CD1c-positive myeloid dendritic cell (primary cell): ENCODE results near the gene HTR3A.

ENCODE experiments used
- DNase-seq: peaks from one replicate; pipeline ENCODE4 v3.0.0-alpha.2; 2016; ENCODE audit errors: extremely low spot score

The HTR3A gene

DNA sequence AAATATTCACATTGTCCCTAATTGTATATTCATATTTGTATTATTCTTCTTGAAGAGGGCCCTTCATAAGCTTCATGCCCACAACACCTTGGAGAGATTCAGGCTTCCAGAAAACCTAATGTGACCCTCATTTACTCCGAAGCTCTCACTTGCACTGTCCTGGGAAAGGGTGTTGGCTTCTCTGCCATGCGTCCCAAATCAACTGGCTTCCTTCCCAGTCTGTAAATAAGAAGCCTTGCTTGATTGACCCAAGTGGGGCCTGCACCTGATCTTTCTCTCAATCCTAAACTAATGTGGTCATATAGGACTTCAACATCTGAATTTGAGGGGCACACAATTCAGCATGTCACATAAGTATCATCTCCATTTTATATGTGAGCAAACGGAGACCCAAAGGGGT is 44.1 kb downstream of the HTR3A start:
- DNase-seq = no peak

GRCh38 chr11:114019574-114019973 is 44.7 kb downstream of the HTR3A start:
- no peak for DNase-seq

DNA sequence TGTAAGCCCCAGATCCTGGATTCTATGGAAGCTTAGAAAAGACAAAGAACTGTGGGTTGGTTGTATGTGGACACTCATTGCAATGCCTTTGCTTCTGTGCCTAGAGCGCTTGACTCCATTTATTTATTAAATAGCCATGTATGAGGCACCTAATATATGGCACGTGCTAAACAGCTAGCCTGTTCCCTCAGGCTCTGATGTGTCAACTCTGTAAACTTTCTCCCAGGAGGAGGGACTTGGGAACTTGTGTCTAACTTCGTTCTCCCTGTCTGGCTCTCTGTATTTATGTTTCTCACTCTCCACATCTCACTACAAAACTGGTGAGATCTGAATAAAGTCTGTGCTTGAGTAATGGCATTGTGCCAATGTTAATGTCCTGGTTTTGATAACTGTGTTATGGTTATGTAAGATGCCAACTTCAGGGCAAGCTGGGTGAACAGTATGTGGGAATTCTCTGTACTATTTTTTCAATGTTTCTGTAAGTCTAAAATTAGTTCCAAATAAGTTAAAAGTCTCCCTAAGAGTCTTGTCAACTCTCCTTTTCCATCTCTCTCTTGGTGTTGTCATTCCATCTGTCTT is 50.5 kb downstream of the HTR3A start:
- DNase-seq = no peak

DNA sequence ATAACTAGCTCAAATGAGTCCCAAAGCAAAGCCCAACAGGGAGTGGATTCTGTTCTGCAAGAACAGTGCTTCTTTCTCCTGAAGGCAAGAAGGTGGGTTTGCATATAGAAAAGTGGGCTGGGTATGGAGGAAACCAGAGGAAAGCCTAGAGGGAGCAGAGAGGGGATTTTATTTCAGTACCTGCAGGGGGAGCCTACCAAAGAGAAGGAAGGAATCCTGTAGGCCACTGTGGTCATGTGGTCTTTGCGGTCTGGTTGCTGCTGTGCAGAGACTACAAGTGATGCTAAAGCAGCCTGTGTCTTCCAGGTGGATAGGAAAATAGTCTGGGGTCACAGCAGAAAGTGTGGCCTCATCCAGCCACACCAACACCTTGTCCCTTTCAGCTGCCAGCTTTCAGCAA is 51.4 kb downstream of the HTR3A start:
- no peak for DNase-seq

- no peak for DNase-seq
Measured at GRCh38 chr11:114027391-114027790, 52.5 kb downstream of the HTR3A start.

DNA sequence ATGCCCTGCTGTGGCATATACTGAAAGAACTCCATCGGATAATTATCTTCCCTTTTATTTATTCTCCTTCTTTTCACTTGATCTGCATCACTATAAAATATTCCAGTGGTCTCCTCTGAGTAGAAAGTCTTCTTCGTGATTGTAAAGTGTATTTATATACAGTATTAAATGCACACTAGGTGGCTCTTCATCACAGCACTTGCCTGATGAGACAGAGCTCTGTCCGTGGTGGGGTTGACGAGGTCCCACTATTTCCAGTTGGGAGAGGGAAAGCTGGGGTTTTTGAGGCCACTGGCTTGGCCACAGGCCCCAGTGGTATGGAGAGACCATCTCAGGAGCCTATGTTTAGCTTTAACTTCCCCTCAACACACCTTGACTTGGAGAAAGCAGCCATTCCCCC is 53.0 kb downstream of the HTR3A start:
- DNase-seq = no peak

- DNase-seq = no peak
Measured at GRCh38 chr11:114031246-114031966, 56.5 kb downstream of the HTR3A start.

- DNase-seq = no peak
Measured at GRCh38 chr11:114031967-114032320, 57.0 kb downstream of the HTR3A start.

- DNase-seq = no peak
Measured at GRCh38 chr11:114033066-114033465, 58.2 kb downstream of the HTR3A start.

GRCh38 chr11:114033572-114033971 is 58.7 kb downstream of the HTR3A start:
- DNase-seq = no peak

DNA sequence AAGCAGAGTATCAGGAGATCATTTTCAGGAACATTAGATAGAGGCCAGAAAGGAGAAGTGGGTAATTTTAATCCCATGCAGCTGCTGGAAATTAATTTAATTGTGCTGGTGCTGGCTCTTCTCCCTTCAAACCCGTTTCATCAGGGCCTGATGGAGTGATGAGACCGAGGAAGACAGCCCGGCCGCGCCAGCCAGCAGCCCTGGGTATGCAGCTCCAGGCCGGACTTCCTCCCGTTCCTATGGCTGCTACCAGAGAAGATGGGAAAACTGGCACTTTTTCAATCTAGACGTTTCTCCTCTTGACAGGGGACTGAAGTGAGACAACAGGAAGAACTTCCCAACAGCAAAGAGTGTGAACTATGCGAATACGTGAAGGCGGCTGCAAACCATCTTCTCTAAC is 60.0 kb downstream of the HTR3A start:
- DNase-seq = no peak

GRCh38 chr11:114036147-114036811 is 61.4 kb downstream of the HTR3A start:
- DNase-seq = peak; percentile 72

DNA sequence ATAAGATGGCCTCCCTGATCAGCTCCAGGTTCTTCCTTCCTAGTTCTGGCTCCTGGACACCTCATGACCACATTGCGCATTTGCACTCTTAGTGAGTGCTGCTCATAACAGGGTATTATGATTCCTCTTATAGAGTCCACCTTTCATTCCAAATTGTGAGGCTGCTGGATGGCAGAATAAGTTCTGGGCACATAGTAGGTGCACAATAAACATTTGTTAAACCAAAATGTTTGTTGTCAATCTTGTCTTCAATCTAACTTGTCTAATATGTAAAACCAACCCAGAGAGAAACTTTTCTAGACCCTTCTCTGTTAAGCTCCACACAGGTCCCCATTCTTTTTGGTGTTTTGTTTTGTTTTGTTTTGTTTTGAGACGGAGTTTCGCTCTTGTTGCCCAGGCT is 62.0 kb downstream of the HTR3A start:
- DNase-seq = no peak

DNA sequence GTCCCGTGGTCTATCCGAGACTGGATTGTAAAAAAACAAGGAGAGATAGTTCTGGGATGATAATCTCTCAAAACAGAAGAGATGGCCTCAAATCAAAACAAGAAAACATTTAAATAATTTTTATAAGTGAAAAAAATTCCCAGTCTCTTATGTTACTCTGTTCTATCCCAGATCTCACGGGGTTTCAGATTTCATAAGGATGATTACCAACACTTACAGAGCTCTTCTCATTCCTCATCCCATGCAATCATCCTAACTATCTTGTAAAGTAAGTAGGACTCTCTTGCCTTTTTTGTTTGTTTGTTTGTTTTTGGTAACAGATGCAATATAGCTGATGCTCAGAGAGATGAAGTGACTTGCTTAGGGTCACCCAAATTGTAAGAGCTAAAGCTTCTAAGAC is 64.6 kb downstream of the HTR3A start:
- no peak for DNase-seq
